Chondrocyte (in vitro differentiated cells): ENCODE results near the gene LMOD3. TPM values are rescaled to one million over a fixed set of nuclear protein-coding genes. Genes with fewer than 3 reads are reported as not detected.
A peak's percentile ranks its signal among the peaks of the same experiment; 100 is the strongest.

Source experiments
- DNase-seq: peaks from one replicate; pipeline ENCODE4 v3.0.0; 2021; ENCODE audit warnings: mixed read lengths, low spot score
- H3K27ac Mint-ChIP-seq: one replicate; pipeline ENCODE4 v1.8.0; 2021; ENCODE audit warnings: mild to moderate bottlenecking, moderate library complexity, mixed read lengths; ENCODE audit not compliant: unreplicated experiment
- H3K27me3 Mint-ChIP-seq: 2 replicates; pipeline ENCODE4 v1.8.0; 2021; ENCODE audit warnings: low read depth, mixed read lengths
- H3K36me3 Mint-ChIP-seq: 2 replicates; pipeline ENCODE4 v1.8.0; 2021; ENCODE audit warnings: low read depth, mixed read lengths
- H3K4me1 Mint-ChIP-seq: 2 replicates; pipeline ENCODE4 v1.8.0; 2021; ENCODE audit warnings: low read depth, mild to moderate bottlenecking, mixed read lengths
- H3K4me3 Mint-ChIP-seq: one replicate; pipeline ENCODE4 v1.8.0; 2021; ENCODE audit warnings: mild to moderate bottlenecking, moderate library complexity, mixed read lengths; ENCODE audit not compliant: unreplicated experiment
- H3K9me3 Mint-ChIP-seq: 2 replicates; pipeline ENCODE4 v1.8.0; 2021; ENCODE audit warnings: low read depth, mixed read lengths
- total RNA-seq: library from RNA; stranded (reverse); gene quantifications from 3 replicates; pipeline ENCODE4 v1.2.1, GENCODE V29; 2021
- TF ChIP-seq, protein P1 (sequence below): fragments of 200-600 bp; sonication (generic); IDR thresholded peaks from 2 replicates; pipeline ENCODE4 v1.5.0; 2021; ENCODE audit warnings: antibody characterized with exemption, mild to moderate bottlenecking, moderate library complexity

LMOD3 gene
- total RNA-seq, 1 donor from 2014 or later, result not detected

DNA sequence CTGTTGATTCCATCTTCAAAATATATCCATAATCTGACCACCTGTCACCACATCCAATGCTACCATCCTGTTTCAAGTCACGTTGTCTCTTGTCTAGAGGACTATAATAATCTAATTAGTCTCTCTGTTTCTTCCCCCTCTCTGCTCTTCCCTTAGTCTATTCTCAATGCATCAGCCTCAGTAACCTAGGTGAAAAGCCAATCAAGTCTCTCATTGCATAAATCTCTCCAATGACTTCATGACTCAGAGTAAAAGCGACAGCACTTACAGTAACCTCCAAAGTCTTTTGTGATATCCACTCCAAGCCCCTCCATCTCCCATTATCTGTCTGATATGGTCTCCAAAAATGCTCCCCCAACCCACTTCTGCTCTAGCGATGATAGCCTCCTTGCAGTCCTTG is 49.5 kb downstream of the LMOD3 start:
- peaks cover 7% of the 10 kb centered on the region for H3K4me1 Mint-ChIP-seq
- H3K27ac Mint-ChIP-seq, result no peak overlapping the region
- TF ChIP-seq, protein P1, sequence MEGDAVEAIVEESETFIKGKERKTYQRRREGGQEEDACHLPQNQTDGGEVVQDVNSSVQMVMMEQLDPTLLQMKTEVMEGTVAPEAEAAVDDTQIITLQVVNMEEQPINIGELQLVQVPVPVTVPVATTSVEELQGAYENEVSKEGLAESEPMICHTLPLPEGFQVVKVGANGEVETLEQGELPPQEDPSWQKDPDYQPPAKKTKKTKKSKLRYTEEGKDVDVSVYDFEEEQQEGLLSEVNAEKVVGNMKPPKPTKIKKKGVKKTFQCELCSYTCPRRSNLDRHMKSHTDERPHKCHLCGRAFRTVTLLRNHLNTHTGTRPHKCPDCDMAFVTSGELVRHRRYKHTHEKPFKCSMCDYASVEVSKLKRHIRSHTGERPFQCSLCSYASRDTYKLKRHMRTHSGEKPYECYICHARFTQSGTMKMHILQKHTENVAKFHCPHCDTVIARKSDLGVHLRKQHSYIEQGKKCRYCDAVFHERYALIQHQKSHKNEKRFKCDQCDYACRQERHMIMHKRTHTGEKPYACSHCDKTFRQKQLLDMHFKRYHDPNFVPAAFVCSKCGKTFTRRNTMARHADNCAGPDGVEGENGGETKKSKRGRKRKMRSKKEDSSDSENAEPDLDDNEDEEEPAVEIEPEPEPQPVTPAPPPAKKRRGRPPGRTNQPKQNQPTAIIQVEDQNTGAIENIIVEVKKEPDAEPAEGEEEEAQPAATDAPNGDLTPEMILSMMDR, result no peak

DNA sequence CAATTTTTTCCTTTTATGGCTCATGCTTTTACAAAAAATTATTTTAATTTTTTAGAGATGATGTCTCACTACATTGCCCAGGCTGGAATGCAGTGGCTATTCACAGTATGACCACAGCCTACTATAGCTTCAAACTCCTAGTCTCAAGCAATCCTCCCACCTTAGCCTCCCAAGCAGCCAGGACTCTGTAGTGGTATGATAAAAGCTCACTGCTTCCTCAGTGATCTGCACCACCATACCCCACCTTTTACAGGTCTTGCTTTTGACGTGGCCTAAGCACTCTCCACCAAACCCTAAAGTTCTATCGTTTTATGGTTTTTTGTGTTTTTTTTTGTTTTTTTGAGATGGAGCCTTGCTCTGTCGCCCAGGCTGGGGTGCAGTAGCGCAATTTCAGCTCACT is 56.3 kb downstream of the LMOD3 start:
- no peaks in the 10 kb centered on the region for H3K9me3 Mint-ChIP-seq
- no peak overlapping the region for H3K4me3 Mint-ChIP-seq
- DNase-seq, result no peak
- peaks cover 14% of the 10 kb centered on the region for H3K4me1 Mint-ChIP-seq
- TF ChIP-seq, protein P1, result no peak
- H3K36me3 Mint-ChIP-seq, result peaks cover 11% of the 10 kb centered on the region
- no peaks in the 10 kb centered on the region for H3K27me3 Mint-ChIP-seq
- no peak overlapping the region for H3K27ac Mint-ChIP-seq

More for the DNA sequence above, 49.5 kb downstream of the LMOD3 start:
- H3K36me3 Mint-ChIP-seq, result peaks cover 19% of the 10 kb centered on the region
- DNase-seq, result no peak
- H3K4me3 Mint-ChIP-seq, result no peak overlapping the region
- no peaks in the 10 kb centered on the region for H3K27me3 Mint-ChIP-seq
- no peaks in the 10 kb centered on the region for H3K9me3 Mint-ChIP-seq

DNA sequence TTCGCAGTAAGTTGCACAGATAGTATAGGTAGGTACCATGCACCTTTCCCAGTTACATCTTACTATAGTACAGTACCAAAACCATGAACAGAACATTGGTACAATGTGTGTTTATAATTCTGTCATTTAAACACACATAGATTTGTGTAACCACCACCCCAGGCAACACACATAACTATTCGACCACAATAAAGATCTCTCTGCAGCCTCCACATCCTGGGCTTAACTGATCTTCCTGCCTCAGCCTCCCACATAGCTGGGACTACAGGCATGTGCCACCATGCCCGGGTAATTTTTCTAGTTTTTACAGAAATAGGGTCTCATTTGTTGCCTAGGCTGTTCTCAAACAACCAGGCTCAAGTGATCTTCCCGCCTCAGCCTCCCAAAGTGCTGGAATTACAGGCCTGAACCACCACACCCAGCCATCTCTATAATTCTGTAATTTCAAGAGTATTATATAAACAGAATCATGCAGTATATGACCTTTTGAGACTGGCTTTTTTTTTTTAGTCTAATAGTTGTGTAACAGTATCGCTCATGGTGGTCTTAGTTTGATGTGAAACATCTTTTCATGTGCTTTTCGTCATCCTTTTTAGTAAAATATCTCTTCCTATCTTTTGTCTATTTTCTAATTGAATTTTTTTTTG is 57.0 kb downstream of the LMOD3 start:
- DNase-seq, result no peak
- Mint-ChIP-seq H3K4me1 (peaks cover 14% of the 10 kb centered on the region), H3K36me3 (peaks cover 11% of the 10 kb centered on the region), H3K9me3 (no peaks in the 10 kb centered on the region), H3K27ac (peak overlapping the region; percentile 59), H3K4me3 (no peak overlapping the region), H3K27me3 (no peaks in the 10 kb centered on the region)
- TF ChIP-seq, protein P1, result no peak

DNA sequence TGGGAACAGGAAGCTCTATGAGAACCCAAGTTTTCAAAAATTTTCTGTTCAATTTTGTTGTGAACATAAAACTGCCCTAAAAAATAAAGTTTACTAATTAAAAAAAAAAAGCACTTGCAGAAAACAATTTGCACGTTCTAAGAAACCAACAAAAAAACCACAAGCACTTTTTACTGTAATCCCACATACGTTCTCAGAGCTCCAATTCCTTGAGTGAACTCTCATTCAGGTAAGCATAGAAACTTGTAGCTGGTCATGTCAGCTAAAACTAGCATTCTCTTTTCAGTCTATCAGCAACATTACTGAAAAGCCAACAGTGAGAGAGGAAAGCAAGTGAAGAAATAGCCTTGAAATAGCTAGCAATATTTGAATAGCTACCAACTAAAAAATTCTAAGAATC is 58.8 kb downstream of the LMOD3 start:
- H3K9me3 Mint-ChIP-seq, result no peaks in the 10 kb centered on the region
- no peaks in the 10 kb centered on the region for H3K27me3 Mint-ChIP-seq
- H3K4me1 Mint-ChIP-seq, result peaks cover 14% of the 10 kb centered on the region
- no peak overlapping the region for H3K27ac Mint-ChIP-seq
- no peak overlapping the region for H3K4me3 Mint-ChIP-seq
- TF ChIP-seq, protein P1, result no peak
- peaks cover 22% of the 10 kb centered on the region for H3K36me3 Mint-ChIP-seq
- no peak for DNase-seq

DNA sequence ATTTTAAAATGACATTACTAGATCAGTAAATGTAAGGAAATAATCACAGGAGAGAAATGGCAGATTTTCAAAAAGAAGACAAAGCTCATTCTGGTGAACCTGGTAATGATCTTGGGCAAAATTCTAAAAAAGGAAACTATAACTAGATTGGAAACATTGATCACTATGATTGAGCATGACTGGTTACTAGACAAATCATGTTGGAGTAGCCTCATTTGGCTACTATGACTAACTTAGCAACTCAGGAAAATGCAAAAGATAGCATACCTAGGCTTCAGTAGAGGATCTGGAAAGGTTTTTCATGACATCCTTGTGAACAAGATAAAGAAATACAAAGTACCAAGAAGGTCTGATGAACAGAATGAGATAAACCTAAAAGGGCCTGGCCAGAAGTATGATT is 62.7 kb downstream of the LMOD3 start:
- Mint-ChIP-seq H3K4me3 (no peak overlapping the region), H3K9me3 (no peaks in the 10 kb centered on the region), H3K27me3 (no peaks in the 10 kb centered on the region), H3K4me1 (peaks cover 8% of the 10 kb centered on the region), H3K27ac (no peak overlapping the region), H3K36me3 (peaks cover 25% of the 10 kb centered on the region)
- DNase-seq, result no peak
- TF ChIP-seq, protein P1, result no peak
